ENCODE results near the gene EPB41L2. TPM values are rescaled to one million over a fixed set of nuclear protein-coding genes. Genes with fewer than 3 reads are reported as not detected.

Gene EPB41L2
- total RNA-seq, 1 experiment from 2014 or later: 181 TPM

DNA sequence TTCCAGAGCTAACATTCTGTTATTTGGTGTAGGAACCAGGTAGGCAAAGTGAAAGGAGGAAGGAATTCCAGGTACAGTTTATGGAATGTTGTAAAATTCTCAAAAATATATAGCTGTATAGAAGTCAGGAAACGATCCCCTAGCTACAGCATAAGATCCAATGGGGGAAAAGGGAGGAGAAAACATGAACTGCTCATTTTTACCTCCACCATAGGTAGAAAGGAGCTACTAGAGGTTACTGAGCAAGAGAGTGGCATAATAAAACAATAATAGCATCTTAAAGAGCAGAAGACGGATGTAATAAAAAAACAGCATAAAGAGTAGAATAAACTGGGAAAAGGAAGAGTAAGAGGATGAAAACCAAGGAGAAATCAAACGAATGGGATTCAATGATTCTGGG lies 26.9 kb downstream of the EPB41L2 start:
- TF ChIP-seq EZH2 (IDR thresholded peaks at IDR 0.05; ENCODE audit: borderline replicate concordance, low read depth, low read length, poor library complexity, severe bottlenecking): no peak
- TF ChIP-seq, protein P1, sequence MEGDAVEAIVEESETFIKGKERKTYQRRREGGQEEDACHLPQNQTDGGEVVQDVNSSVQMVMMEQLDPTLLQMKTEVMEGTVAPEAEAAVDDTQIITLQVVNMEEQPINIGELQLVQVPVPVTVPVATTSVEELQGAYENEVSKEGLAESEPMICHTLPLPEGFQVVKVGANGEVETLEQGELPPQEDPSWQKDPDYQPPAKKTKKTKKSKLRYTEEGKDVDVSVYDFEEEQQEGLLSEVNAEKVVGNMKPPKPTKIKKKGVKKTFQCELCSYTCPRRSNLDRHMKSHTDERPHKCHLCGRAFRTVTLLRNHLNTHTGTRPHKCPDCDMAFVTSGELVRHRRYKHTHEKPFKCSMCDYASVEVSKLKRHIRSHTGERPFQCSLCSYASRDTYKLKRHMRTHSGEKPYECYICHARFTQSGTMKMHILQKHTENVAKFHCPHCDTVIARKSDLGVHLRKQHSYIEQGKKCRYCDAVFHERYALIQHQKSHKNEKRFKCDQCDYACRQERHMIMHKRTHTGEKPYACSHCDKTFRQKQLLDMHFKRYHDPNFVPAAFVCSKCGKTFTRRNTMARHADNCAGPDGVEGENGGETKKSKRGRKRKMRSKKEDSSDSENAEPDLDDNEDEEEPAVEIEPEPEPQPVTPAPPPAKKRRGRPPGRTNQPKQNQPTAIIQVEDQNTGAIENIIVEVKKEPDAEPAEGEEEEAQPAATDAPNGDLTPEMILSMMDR (conservative IDR thresholded peaks at IDR 0.05; ENCODE audit: low read depth, low read length): no peak
- Histone ChIP-seq H3K4me1 (ENCODE audit: insufficient read depth, low read length, poor library complexity, severe bottlenecking) (peaks cover 8% of the 10 kb centered on the region), H3K9me3 (ENCODE audit: low read depth, low read length, poor library complexity, severe bottlenecking) (no peaks in the 10 kb centered on the region), H3K4me3 (ENCODE audit: low read depth, low read length, poor library complexity, severe bottlenecking) (no peak overlapping the region), H3K36me3 (ENCODE audit: insufficient read depth, low read length, poor library complexity, severe bottlenecking) (no peaks in the 10 kb centered on the region), H3K27ac (ENCODE audit: low read depth, low read length, poor library complexity, severe bottlenecking) (no peak overlapping the region), H3K27me3 (replicated peaks; ENCODE audit: insufficient read depth, low read depth, low read length, poor library complexity) (no peaks in the 10 kb centered on the region)
- ChIA-PET CTCF (no interaction called here), POLR2A (ENCODE audit: low non-redundant PET) (no interaction called here)
- intact Hi-C loops (cut with micrococcal nuclease; ENCODE audit: unreplicated experiment): no loop called here
- DNase-seq (ENCODE audit: low spot score): no peak
- BruUV-seq (replicated peaks): no TSS peak

DNA sequence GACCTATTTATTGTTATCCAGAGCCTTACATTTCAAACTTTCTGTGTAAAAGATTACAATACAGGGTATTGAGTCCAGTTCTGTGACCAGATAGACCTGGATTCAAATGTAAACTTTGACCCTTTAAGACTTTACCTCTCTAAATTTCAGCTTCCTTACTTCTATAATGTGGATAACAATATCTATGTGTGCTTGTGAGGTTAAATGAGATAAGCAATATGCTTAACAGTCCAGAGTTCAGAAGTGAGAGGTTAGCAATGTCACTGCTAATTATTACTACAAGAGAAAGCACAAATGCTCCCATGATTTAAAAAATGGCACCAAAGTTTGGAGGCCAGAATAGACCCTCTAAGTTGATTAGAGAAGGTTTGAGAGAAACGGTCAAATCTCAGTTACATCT lies 27.5 kb downstream of the EPB41L2 start:
- POLR2A ChIA-PET (ENCODE audit: low non-redundant PET): no interaction called here

DNA sequence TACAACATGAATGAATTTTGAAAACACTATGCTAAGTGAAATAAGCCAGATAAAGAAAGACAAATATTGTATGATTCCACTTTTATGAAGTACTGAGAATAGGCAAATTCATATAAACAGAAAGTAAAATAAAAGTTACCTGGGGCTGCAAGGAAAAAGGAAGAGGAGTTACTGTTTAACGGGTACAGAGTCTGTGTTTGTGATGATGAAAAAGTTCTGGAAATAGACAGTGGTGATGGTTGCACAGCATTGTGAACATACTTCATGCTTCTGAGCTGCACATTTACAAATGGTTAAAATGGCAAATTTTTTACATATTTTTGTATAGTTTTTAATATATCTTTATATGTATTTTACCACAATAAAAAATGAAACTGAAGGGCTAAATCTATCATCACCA lies 29.4 kb downstream of the EPB41L2 start:
- Histone ChIP-seq H3K4me1 (ENCODE audit: insufficient read depth, low read length, poor library complexity, severe bottlenecking) (peaks cover 24% of the 10 kb centered on the region), H3K4me3 (ENCODE audit: low read depth, low read length, poor library complexity, severe bottlenecking) (no peak overlapping the region), H3K27ac (ENCODE audit: low read depth, low read length, poor library complexity, severe bottlenecking) (no peak overlapping the region), H3K27me3 (replicated peaks; ENCODE audit: insufficient read depth, low read depth, low read length, poor library complexity) (no peaks in the 10 kb centered on the region), H3K36me3 (ENCODE audit: insufficient read depth, low read length, poor library complexity, severe bottlenecking) (no peaks in the 10 kb centered on the region), H3K9me3 (ENCODE audit: low read depth, low read length, poor library complexity, severe bottlenecking) (no peaks in the 10 kb centered on the region)
- ChIA-PET POLR2A (ENCODE audit: low non-redundant PET) (no interaction called here), CTCF (no interaction called here)
- no peak for DNase-seq (ENCODE audit: low spot score)
- TF ChIP-seq, protein P1 (conservative IDR thresholded peaks at IDR 0.05; ENCODE audit: low read depth, low read length): no peak
- TF ChIP-seq EZH2 (IDR thresholded peaks at IDR 0.05; ENCODE audit: borderline replicate concordance, low read depth, low read length, poor library complexity, severe bottlenecking): no peak
- intact Hi-C loops (cut with micrococcal nuclease; ENCODE audit: unreplicated experiment): no loop called here
- BruUV-seq (replicated peaks): no TSS peak

More for the DNA sequence above, 27.5 kb downstream of the EPB41L2 start:
- CTCF ChIA-PET: no interaction called here
- TF ChIP-seq EZH2 (IDR thresholded peaks at IDR 0.05; ENCODE audit: borderline replicate concordance, low read depth, low read length, poor library complexity, severe bottlenecking): no peak
- TF ChIP-seq, protein P1 (conservative IDR thresholded peaks at IDR 0.05; ENCODE audit: low read depth, low read length): no peak
- no peaks in the 10 kb centered on the region for H3K27me3 ChIP-seq (replicated peaks; ENCODE audit: insufficient read depth, low read depth, low read length, poor library complexity)
- no peak for DNase-seq (ENCODE audit: low spot score)
- intact Hi-C loops (cut with micrococcal nuclease; ENCODE audit: unreplicated experiment): no loop called here
- no peak overlapping the region for H3K27ac ChIP-seq (ENCODE audit: low read depth, low read length, poor library complexity, severe bottlenecking)
- peaks cover 7% of the 10 kb centered on the region for H3K4me1 ChIP-seq (ENCODE audit: insufficient read depth, low read length, poor library complexity, severe bottlenecking)
- H3K9me3 ChIP-seq (ENCODE audit: low read depth, low read length, poor library complexity, severe bottlenecking): no peaks in the 10 kb centered on the region
- no peak overlapping the region for H3K4me3 ChIP-seq (ENCODE audit: low read depth, low read length, poor library complexity, severe bottlenecking)
- no TSS peak for BruUV-seq (replicated peaks)
- H3K36me3 ChIP-seq (ENCODE audit: insufficient read depth, low read length, poor library complexity, severe bottlenecking): no peaks in the 10 kb centered on the region
